CD4-positive, CD25-positive, alpha-beta regulatory T cell (primary cell): Measurements from ENCODE around the gene HOGA1. TPM values are rescaled to one million over a fixed set of nuclear protein-coding genes. Genes with fewer than 3 reads are reported as not detected.

Source experiments
- ATAC-seq, 2 donors: fragments of 150-1000 bp; cut with Tn5 transposase; one replicate each; pipeline ENCODE4 v1.10.0; 2021; ENCODE audit warnings: low read depth in 2 of 2, moderate number of reproducible peaks in 2 of 2, moderate library complexity in 1 of 2
- DNase-seq, 3 donors: peaks; one replicate each; pipeline versions ENCODE4 v3.0.0 to v3.0.0-alpha.2; 2012 to 2022; ENCODE audit warnings: mixed read lengths in 1 of 3
- H3K27ac ChIP-seq: one replicate; pipeline ENCODE4 v1.7.0; 2013; ENCODE audit warnings: mild to moderate bottlenecking, low read length; ENCODE audit not compliant: insufficient read depth, poor library complexity, severe bottlenecking
- H3K27me3 ChIP-seq: one replicate; pipeline ENCODE4 v1.7.0; 2013; ENCODE audit warnings: low read length; ENCODE audit not compliant: control insufficient read depth, insufficient read depth
- H3K36me3 ChIP-seq: one replicate; pipeline ENCODE4 v1.7.0; 2013; ENCODE audit warnings: mild to moderate bottlenecking, low read length, moderate library complexity; ENCODE audit not compliant: control insufficient read depth, insufficient read depth
- H3K4me1 ChIP-seq: 2 replicates; pipeline ENCODE4 v1.7.0; 2013; ENCODE audit warnings: mild to moderate bottlenecking, low read length; ENCODE audit not compliant: insufficient read depth, control insufficient read depth, poor library complexity, severe bottlenecking
- H3K4me3 ChIP-seq: one replicate; pipeline ENCODE4 v1.7.0; 2013; ENCODE audit warnings: low read depth, mild to moderate bottlenecking, low read length, moderate library complexity
- H3K9me3 ChIP-seq, 2 experiments: 1 replicate in 1 of 2; 2 replicates in 1 of 2; pipeline ENCODE4 v1.7.0; 2013; ENCODE audit warnings: low read length in 2 of 2, mild to moderate bottlenecking in 1 of 2, moderate library complexity in 1 of 2; ENCODE audit not compliant: control insufficient read depth in 2 of 2
- H3K27ac Mint-ChIP-seq, 3 donors: one replicate each; pipeline ENCODE4 v1.8.0; 2020 to 2022; ENCODE audit warnings: mild to moderate bottlenecking in 3 of 3, mixed read lengths in 3 of 3, moderate library complexity in 2 of 3
- H3K27me3 Mint-ChIP-seq: one replicate; pipeline ENCODE4 v1.8.0; 2022; ENCODE audit warnings: mild to moderate bottlenecking, mixed read lengths
- H3K36me3 Mint-ChIP-seq: one replicate; pipeline ENCODE4 v1.8.0; 2020; ENCODE audit warnings: mixed read lengths
- H3K4me1 Mint-ChIP-seq, 4 donors: one replicate each; pipeline ENCODE4 v1.8.0; 2020 to 2022; ENCODE audit warnings: mixed read lengths in 4 of 4, mild to moderate bottlenecking in 1 of 4
- H3K4me3 Mint-ChIP-seq, 4 donors: one replicate each; pipeline ENCODE4 v1.8.0; 2020 to 2022; ENCODE audit warnings: mild to moderate bottlenecking in 4 of 4, mixed read lengths in 4 of 4, moderate library complexity in 3 of 4
- H3K9me3 Mint-ChIP-seq, 7 donors: one replicate each; pipeline ENCODE4 v1.8.0; 2020 to 2022; ENCODE audit warnings: mixed read lengths in 7 of 7, mild to moderate bottlenecking in 3 of 7, moderate library complexity in 2 of 7
- polyA plus RNA-seq, 4 donors: library from polyadenylated mRNA; unstranded; fragments of 300-500 nt; fragmentation: Illumina TruSeq; gene quantifications; one replicate each; pipeline ENCODE4 v1.2.3, GENCODE V29; 2021
- total RNA-seq: library from RNA; stranded (reverse); gene quantifications from one replicate; pipeline ENCODE4 v1.2.3, GENCODE V29; 2022

The HOGA1 gene
- total and polyA plus RNA-seq, 5 donors from 2014 or later = not detected

DNA sequence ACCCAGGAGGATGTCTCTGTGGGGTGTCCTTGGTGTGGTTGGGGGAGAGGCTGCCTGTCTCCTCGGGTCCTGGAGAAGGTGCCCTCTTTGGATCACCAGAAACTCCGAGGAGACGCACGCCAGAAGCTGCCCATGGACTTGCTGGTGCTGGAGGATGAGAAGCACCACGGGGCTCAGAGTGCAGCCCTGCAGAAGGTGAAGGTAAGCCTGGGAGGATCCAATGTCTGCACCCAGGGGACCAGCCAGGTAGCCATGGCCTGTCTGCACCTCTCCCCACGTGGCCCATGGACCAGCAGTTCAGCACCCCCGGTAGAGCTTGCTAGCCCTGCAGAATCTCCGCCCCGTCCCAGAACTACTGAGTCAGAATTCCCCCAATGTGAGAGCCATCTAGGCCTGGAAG, 6.5 kb upstream of the HOGA1 start:
- H3K4me3 ChIP-seq = no peak overlapping the region
- Mint-ChIP-seq H3K27ac (no peak overlapping the region), H3K4me3 (no peak overlapping the region), H3K4me1 (no peaks in the 10 kb centered on the region), H3K9me3 (no peaks in the 10 kb centered on the region), H3K27me3 (peaks cover 4% of the 10 kb centered on the region), H3K36me3 (no peaks in the 10 kb centered on the region)
- no peak overlapping the region for H3K27ac ChIP-seq
- no peak for DNase-seq
- H3K4me1 ChIP-seq = no peaks in the 10 kb centered on the region
- no peaks in the 10 kb centered on the region for H3K36me3 ChIP-seq
- H3K27me3 ChIP-seq = no peaks in the 10 kb centered on the region
- H3K9me3 ChIP-seq = no peaks in the 10 kb centered on the region
- ATAC-seq = no peak

DNA sequence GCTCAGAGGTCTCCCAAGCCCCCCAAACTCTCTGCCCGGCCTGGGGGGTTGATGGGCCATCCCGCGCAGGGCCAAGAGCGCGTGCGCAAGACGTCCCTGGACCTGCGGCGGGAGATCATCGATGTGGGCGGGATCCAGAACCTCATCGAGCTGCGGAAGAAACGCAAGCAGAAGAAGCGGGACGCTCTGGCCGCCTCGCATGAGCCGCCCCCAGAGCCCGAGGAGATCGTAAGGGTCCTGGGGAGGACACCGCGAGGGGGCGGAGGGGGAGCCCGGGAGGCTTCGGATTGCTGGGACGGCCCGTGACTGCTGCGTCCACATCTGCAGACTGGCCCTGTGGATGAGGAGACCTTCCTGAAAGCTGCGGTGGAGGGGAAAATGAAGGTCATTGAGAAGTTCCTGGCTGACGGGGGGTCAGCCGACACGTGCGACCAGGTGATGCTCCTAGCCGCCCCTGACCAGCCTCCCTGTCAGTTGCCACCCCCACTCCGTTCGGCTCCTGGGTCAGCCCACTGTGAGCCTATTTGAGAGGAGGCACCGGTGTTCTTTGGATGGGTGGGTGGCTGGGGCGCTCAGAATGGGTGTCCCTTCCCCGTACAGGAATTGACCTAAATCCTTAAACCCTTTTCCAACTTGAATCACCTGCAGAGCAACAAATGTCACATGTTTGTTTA, 5.9 kb upstream of the HOGA1 start:
- Histone ChIP-seq H3K27ac (no peak overlapping the region), H3K9me3 (no peaks in the 10 kb centered on the region), H3K4me3 (no peak overlapping the region), H3K27me3 (no peaks in the 10 kb centered on the region), H3K36me3 (no peaks in the 10 kb centered on the region), H3K4me1 (no peaks in the 10 kb centered on the region)
- H3K4me3 Mint-ChIP-seq = no peak overlapping the region
- no peaks in the 10 kb centered on the region for H3K36me3 Mint-ChIP-seq
- no peaks in the 10 kb centered on the region for H3K4me1 Mint-ChIP-seq
- no peaks in the 10 kb centered on the region for H3K9me3 Mint-ChIP-seq
- no peak overlapping the region for H3K27ac Mint-ChIP-seq
- no peak for ATAC-seq
- H3K27me3 Mint-ChIP-seq = peaks cover 4% of the 10 kb centered on the region
- DNase-seq = no peak

DNA sequence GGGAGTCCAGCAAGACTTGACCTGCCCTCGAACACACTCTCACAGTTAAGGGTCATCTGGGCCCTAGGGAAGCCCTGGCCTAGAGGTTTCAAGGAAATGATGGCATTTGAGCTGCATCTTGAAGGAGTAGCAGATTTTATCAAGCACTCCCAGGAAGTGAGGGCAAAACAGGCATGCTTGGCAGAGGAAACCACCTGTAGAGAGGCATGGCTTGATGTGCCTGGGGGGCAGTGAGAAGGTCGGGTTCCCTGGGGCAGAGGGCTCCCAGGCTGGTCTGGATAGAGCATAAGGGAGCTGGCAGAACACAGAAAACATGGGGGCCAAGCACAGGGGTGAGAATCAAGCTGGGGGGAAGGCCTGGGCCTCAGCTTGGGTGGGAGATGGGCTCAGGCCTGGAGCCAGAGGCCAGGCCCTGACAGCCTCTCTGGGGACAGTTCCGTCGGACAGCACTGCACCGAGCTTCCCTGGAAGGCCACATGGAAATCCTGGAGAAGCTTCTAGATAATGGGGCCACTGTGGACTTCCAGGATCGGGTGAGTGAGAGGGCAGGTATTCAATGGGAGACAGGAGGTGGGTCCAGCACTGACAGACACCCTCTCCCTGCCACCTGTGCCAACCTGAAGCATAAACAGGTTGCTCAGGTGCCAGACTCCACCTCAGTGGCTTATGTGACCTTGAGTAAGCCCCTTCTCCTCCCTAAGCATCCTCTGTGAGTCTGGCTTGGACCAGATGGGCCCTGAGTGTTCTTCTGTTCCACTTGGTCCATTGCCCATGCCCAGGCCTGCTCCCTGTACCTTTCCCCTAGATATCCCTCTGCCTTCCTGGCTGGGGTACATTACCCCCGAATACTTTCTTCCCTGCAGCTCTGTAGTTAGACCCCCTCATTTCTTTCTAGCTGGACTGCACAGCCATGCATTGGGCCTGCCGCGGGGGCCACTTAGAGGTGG, 3.5 kb upstream of the HOGA1 start:
- ATAC-seq = no peak
- H3K4me1 Mint-ChIP-seq = no peaks in the 10 kb centered on the region
- DNase-seq = no peak

DNA sequence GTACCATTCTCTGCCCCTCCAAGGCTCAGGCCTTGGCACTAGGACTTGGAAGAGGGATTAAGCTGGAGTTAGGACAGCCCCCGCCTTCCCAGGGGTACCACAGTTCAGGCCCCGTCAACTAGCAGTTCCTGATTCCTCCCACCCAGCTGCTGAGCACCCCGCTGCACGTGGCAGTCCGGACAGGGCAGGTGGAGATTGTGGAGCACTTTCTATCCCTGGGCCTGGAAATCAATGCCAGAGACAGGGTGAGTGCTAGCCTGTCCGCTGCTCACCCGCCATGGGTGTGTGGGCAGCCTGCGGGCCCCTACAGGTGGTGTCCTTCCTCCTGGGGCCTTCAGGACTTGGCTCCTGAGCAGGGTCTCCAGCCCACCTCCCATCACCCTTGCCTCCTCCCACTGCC, 2.0 kb upstream of the HOGA1 start:
- no peaks in the 10 kb centered on the region for H3K36me3 ChIP-seq
- ATAC-seq = no peak
- no peaks in the 10 kb centered on the region for H3K9me3 Mint-ChIP-seq

More for the DNA sequence above, 3.5 kb upstream of the HOGA1 start:
- Histone ChIP-seq H3K4me1 (no peaks in the 10 kb centered on the region), H3K27me3 (no peaks in the 10 kb centered on the region), H3K4me3 (no peak overlapping the region), H3K36me3 (no peaks in the 10 kb centered on the region), H3K27ac (no peak overlapping the region), H3K9me3 (no peaks in the 10 kb centered on the region)
- Mint-ChIP-seq H3K36me3 (no peaks in the 10 kb centered on the region), H3K27me3 (no peaks in the 10 kb centered on the region), H3K9me3 (no peaks in the 10 kb centered on the region), H3K27ac (no peak overlapping the region), H3K4me3 (no peak overlapping the region)

DNA sequence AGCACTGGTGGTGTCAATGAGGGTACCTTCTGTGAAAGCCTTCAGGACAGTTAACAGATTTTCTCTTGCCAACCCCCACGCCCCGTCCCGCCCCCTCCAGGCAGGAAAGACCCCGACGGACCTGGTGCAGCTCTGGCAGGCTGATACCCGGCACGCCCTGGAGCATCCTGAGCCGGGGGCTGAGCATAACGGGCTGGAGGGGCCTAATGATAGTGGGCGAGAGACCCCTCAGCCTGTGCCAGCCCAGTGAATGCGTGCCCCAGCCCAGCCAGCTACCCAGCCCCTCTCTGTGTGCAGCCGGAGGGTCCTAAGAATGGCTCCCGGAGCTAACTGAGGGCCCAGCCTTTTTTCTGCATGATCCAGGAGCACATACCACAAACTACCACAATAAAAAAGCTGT, 713 bp upstream of the HOGA1 start:
- Mint-ChIP-seq H3K27ac (no peak overlapping the region), H3K4me1 (no peaks in the 10 kb centered on the region), H3K4me3 (no peak overlapping the region), H3K27me3 (no peaks in the 10 kb centered on the region), H3K9me3 (no peaks in the 10 kb centered on the region), H3K36me3 (no peaks in the 10 kb centered on the region)
- no peaks in the 10 kb centered on the region for H3K36me3 ChIP-seq
- ATAC-seq (no peak), DNase-seq (no peak)
- H3K4me1 ChIP-seq = no peaks in the 10 kb centered on the region
- H3K4me3 ChIP-seq = no peak overlapping the region
- no peak overlapping the region for H3K27ac ChIP-seq
- H3K27me3 ChIP-seq = no peaks in the 10 kb centered on the region
- no peaks in the 10 kb centered on the region for H3K9me3 ChIP-seq

More for the DNA sequence above, 2.0 kb upstream of the HOGA1 start:
- H3K4me1 Mint-ChIP-seq = no peaks in the 10 kb centered on the region
- H3K27ac Mint-ChIP-seq = no peak overlapping the region
- no peaks in the 10 kb centered on the region for H3K36me3 Mint-ChIP-seq
- no peaks in the 10 kb centered on the region for H3K27me3 ChIP-seq
- no peak for DNase-seq
- H3K27me3 Mint-ChIP-seq = no peaks in the 10 kb centered on the region
- H3K9me3 ChIP-seq = no peaks in the 10 kb centered on the region
- H3K27ac ChIP-seq = no peak overlapping the region
- H3K4me3 ChIP-seq = no peak overlapping the region
- no peak overlapping the region for H3K4me3 Mint-ChIP-seq
- no peaks in the 10 kb centered on the region for H3K4me1 ChIP-seq

DNA sequence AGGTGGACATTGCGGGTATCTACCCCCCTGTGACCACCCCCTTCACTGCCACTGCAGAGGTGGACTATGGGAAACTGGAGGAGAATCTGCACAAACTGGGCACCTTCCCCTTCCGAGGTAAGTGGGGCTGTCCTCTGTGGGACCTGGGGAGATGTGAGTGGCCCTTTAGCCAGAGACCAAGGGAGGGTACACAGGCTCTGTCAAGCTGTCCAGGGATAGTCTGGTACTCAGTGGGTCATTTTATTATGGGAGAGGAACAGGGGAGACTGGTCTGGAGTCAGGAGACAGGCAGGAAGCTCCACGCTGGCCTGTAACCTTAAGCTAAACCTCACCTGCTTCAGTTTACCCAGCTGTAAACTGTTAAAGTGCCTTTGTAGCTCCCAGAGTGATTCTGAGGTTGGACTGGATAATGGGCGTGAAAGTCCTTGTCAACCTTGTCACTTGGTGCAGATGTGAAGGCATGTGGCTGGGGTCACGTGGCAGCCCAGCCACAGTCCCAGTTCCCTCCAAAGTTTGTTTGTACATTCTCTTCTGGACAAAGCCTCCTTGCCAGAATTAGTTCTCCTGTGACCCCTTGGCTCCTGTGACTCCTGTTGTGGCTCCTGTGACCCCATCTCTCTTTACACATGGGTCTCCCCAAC, 729 bp downstream of the HOGA1 start:
- ATAC-seq (no peak), DNase-seq (no peak)
- Mint-ChIP-seq H3K9me3 (no peaks in the 10 kb centered on the region), H3K4me3 (no peak overlapping the region), H3K36me3 (no peaks in the 10 kb centered on the region), H3K27me3 (no peaks in the 10 kb centered on the region), H3K4me1 (no peaks in the 10 kb centered on the region), H3K27ac (no peak overlapping the region)
- Histone ChIP-seq H3K4me3 (no peak overlapping the region), H3K4me1 (no peaks in the 10 kb centered on the region), H3K27ac (no peak overlapping the region), H3K9me3 (no peaks in the 10 kb centered on the region), H3K36me3 (no peaks in the 10 kb centered on the region), H3K27me3 (no peaks in the 10 kb centered on the region)

DNA sequence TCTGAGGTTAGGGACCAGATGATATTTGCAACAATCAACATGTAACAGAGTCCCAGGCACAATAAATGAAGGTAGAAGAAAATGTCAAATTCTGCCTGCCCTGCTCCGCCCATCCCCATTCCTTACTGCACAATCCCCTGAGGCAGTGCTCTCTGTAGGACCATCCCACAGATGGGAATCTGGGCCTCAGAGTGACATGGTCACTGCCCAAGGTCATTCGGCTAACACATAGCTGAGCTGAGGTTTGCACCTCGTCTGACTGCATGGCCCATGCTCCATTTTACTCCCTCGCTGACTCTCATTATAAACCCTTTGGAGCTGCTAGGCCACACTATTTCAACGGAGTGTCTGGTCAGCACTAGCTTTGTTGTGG, 1.2 kb downstream of the HOGA1 start:
- Mint-ChIP-seq H3K36me3 (no peaks in the 10 kb centered on the region), H3K27me3 (no peaks in the 10 kb centered on the region), H3K27ac (no peak overlapping the region), H3K4me3 (no peak overlapping the region), H3K9me3 (no peaks in the 10 kb centered on the region), H3K4me1 (no peaks in the 10 kb centered on the region)
- H3K4me3 ChIP-seq = no peak overlapping the region
- DNase-seq (no peak), ATAC-seq (no peak)
- H3K36me3 ChIP-seq = no peaks in the 10 kb centered on the region
- H3K27me3 ChIP-seq = no peaks in the 10 kb centered on the region
- H3K9me3 ChIP-seq = no peaks in the 10 kb centered on the region
- H3K27ac ChIP-seq = no peak overlapping the region
- no peaks in the 10 kb centered on the region for H3K4me1 ChIP-seq
